Ovary (tissue), 9 donors: ENCODE data around the gene ASB15. TPM values are rescaled to one million over a fixed set of nuclear protein-coding genes. Genes with fewer than 3 reads are reported as not detected.

Experiments
- DNase-seq, 5 donors: peaks; one replicate each; pipeline ENCODE4 v3.0.0-alpha.2; 2019 to 2020
- H3K27ac ChIP-seq, 2 donors: fragments of 200-600 bp; one replicate each; pipeline versions ENCODE4 v1.5.1 to v1.8.0; 2019 to 2022
- H3K27me3 ChIP-seq: fragments of 200-600 bp; one replicate; pipeline ENCODE4 v1.8.0; 2022
- H3K36me3 ChIP-seq: fragments of 200-600 bp; sonication (generic); one replicate; pipeline ENCODE4 v1.5.1; 2019
- H3K4me1 ChIP-seq: one replicate; pipeline ENCODE4 v1.8.1; 2013; ENCODE audit warnings: mild to moderate bottlenecking, moderate library complexity; ENCODE audit not compliant: insufficient read depth
- H3K4me3 ChIP-seq: fragments of 200-600 bp; sonication (generic); one replicate; pipeline ENCODE4 v1.5.1; 2017
- H3K9me3 ChIP-seq, 2 donors: fragments of 200-600 bp in 1 of 2; sonication (generic) in 1 of 2; one replicate each; pipeline versions ENCODE4 v1.5.1 to v1.8.1; 2013 to 2019; ENCODE audit warnings: mild to moderate bottlenecking in 1 of 2, moderate library complexity in 1 of 2
- EP300 ChIP-seq: sonication (generic); formaldehyde crosslinking; IDR thresholded peaks from one replicate; pipeline ENCODE4 v1.6.1; 2017; ENCODE audit warnings: antibody characterized with exemption
- POLR2A ChIP-seq: fragments of 450-650 bp; IDR thresholded peaks from one replicate; pipeline ENCODE4 v1.6.1; 2017; ENCODE audit warnings: antibody characterized with exemption, mild to moderate bottlenecking, moderate library complexity
- WGBS, 3 donors: extraction: QIAGEN DNeasy Blood & Tissue Kit in 1 of 3; methylation state at CpG; one replicate each; pipeline versions ENCODE4 v1.1.5 to v1.1.7; 2013 to 2017; 5-methylcytosine and 5-hydroxymethylcytosine counted together
- intact Hi-C, 4 donors: fragments of 100-400 bp; cut with DNase I; formaldehyde crosslinking; loops; one replicate each; pipeline versions ENCODE4 v1.11.0 to v1.15.1; 2022 to 2023
- polyA plus RNA-seq, 2 donors: library from polyadenylated mRNA; stranded (reverse); fragments of 200-250 nt in 1 of 2; fragments of 350-450 nt in 1 of 2; fragmentation: Illumina TruSeq in 1 of 2; extraction: RNeasy Lipid Tissue Mini Kit (QIAGEN cat#74804) in 1 of 2; gene quantifications; one replicate each; pipeline ENCODE4 v1.2.3, GENCODE V29; 2013 to 2014
- total RNA-seq, 7 donors: library from RNA; depleted of rRNA in 2 of 7; stranded (reverse); fragments of >200 nt in 2 of 7; fragmentation: NEBNext Ultra II Directional in 3 of 7; extraction: Animal tissue kit (Norgen Biotek cat#: 25700) in 3 of 7; gene quantifications; one replicate each; pipeline versions ENCODE4 v1.1.0 to v1.2.4, GENCODE V29; 2016 to 2023
- TF ChIP-seq, protein P1 (sequence below), 3 donors: fragments of 450-650 bp in 2 of 3; fragments of 200-600 bp in 1 of 3; IDR thresholded peaks; one replicate each; pipeline versions ENCODE4 v1.5.1 to v1.8.0; 2016 to 2022; ENCODE audit warnings: antibody characterized with exemption in 3 of 3, mild to moderate bottlenecking in 1 of 3
- donor health status: DM: no; HTN: no; CAD: no; lungs with moderate emphysema.
- donor health status: DM: no; HTN: no; CAD: no.
- donor health status: Bipolar disorder and iron deficiency.
- donor health status: DM: yes; HTN: yes; CAD: no.
- donor health status: DM: no; HTN: no; CAD: no.
- donor health status: DM: yes; HTN: yes; CAD: no.

The ASB15 gene
- total and polyA plus RNA-seq, 9 donors, result not detected

DNA sequence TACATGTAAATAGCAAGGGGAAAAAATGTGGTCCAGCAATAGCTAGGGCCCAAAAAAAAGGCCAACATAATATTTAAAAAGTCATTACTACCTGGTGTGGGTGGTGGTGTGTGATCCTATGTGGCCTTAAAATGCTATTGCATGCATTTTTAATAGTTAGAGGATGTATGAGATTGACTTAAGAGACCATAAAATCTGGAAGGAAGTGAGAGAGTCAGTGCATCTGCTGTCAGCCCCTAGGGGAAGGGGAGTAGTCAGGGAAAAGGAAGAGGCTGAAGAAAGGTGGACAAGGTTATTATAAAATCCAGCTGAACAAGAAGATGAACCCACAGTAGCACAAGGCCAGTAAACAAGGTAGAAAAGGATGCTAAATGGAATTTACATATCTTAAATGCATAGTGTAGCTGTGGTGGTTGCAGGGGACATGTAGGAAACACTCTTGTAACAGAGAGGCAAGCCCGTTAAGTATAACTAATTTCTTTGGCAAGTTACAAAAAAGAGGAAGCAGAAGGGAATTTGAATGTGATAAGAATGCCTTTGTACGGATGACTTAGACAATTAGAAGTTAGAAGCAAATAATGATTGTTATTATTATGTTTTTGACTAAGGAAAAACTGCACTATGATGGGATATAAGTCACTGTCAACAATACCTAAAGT lies 32.1 kb upstream of the ASB15 start:
- no peaks in the 10 kb centered on the region for H3K4me1 ChIP-seq
- intact Hi-C loops, result no loop called here
- DNase-seq, result no peak
- WGBS, 3 donors, result 22 to 30% (median 26%) methylated on average over 2 of the region's 2 CpGs
- TF ChIP-seq EP300 (no peak), POLR2A (no peak)
- TF ChIP-seq, protein P1, sequence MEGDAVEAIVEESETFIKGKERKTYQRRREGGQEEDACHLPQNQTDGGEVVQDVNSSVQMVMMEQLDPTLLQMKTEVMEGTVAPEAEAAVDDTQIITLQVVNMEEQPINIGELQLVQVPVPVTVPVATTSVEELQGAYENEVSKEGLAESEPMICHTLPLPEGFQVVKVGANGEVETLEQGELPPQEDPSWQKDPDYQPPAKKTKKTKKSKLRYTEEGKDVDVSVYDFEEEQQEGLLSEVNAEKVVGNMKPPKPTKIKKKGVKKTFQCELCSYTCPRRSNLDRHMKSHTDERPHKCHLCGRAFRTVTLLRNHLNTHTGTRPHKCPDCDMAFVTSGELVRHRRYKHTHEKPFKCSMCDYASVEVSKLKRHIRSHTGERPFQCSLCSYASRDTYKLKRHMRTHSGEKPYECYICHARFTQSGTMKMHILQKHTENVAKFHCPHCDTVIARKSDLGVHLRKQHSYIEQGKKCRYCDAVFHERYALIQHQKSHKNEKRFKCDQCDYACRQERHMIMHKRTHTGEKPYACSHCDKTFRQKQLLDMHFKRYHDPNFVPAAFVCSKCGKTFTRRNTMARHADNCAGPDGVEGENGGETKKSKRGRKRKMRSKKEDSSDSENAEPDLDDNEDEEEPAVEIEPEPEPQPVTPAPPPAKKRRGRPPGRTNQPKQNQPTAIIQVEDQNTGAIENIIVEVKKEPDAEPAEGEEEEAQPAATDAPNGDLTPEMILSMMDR (IDR thresholded peaks at IDR 0.05), result no peak
- H3K9me3 ChIP-seq, result no peaks in the 10 kb centered on the region
- H3K27ac ChIP-seq, result no peak overlapping the region
- no peak overlapping the region for H3K4me3 ChIP-seq
- H3K27me3 ChIP-seq, result no peaks in the 10 kb centered on the region
- H3K36me3 ChIP-seq, result no peaks in the 10 kb centered on the region

DNA sequence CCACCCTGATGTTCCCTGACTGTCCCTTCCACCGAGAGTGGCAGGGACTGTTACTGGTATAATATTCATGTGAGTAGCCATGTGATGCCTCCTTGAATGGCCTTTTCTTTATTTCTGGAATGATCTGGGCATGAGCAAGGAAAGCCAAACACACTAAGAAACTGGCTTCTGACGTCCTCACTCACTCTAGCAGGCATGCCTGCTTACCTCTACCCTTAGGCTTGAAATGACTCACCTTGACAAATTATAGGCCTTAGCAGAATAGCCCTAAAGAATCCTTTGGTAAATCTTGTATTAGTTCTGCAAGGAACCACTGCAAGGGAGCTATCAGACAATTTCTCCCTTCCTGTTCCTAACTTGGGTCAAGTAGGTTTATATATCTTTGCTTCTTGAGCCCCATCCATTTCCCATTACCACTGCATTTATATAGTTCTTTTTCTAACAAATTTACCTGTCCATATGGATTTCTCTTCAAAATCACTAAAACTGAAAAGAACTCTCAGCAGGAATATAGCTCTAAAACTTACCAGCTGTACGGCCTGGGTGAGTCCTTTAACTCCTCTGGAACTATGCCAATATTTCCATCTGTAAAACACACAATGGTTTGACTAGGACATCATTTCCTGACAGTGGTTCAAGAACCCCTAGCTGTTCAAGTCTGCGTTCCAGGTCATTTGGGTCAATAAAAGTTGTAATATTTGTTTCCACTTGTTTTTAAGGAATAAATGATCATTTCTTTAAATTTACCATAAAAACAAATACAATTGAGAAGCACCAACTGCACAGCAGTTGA lies 31.0 kb upstream of the ASB15 start:
- TF ChIP-seq EP300 (no peak), POLR2A (no peak)
- TF ChIP-seq, protein P1 (IDR thresholded peaks at IDR 0.05), result no peak
- H3K27ac ChIP-seq, result no peak overlapping the region
- H3K4me3 ChIP-seq, result no peak overlapping the region
- intact Hi-C loops, result no loop called here
- H3K4me1 ChIP-seq, result no peaks in the 10 kb centered on the region
- H3K27me3 ChIP-seq, result no peaks in the 10 kb centered on the region
- WGBS, 3 donors, result 52 to 63% (median 58%) methylated on average over 4 of the region's 4 CpGs
- no peaks in the 10 kb centered on the region for H3K9me3 ChIP-seq
- H3K36me3 ChIP-seq, result no peaks in the 10 kb centered on the region
- DNase-seq, result no peak

DNA sequence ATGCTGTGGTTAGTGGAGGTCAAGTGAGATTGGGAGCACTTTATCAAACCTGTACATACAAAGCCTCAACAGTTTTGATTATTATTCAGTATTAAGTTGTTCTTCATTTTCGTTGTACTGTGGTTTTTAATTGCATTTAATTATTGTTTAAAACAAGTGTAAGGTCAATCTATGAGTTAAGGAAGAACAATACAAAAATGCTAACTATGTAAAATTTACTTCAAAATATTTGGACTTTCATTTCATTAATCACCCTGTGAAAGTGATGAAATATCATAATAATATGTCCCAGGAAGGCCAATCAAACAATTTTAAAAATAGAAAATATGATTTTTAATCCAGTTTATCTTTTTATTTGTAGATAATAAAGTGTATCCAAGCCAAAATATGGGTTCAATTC lies 30.4 kb upstream of the ASB15 start:
- TF ChIP-seq EP300, result no peak
- no peak for TF ChIP-seq POLR2A
- TF ChIP-seq, protein P1 (IDR thresholded peaks at IDR 0.05), result no peak
- Histone ChIP-seq H3K27ac (no peak overlapping the region), H3K4me1 (no peaks in the 10 kb centered on the region), H3K4me3 (no peak overlapping the region), H3K27me3 (no peaks in the 10 kb centered on the region), H3K9me3 (no peaks in the 10 kb centered on the region), H3K36me3 (no peaks in the 10 kb centered on the region)
- no peak for DNase-seq
- intact Hi-C loops, result no loop called here
- 7 to 43% (median 12%) methylated on average over 1 of the region's 1 CpG for WGBS, 3 donors

DNA sequence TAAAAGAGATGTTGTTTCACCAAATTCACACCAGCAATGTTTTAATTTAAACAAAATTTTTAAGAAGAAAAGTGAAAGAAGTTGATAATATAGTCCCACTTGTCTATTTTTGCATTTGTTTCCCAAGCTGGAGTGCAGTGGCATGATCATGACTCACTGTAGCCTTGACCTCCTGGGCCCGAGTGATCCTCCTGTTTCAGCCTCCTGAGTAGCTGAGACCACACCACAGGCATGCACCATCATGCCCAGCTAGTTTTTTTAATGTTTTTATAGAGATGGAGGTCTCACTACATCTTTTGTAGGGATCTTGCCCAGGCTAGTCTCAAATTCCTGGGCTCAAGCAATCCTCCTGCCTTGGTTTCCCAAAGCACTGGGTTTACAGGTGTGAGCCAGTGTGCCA lies 29.9 kb upstream of the ASB15 start:
- Histone ChIP-seq H3K27ac (no peak overlapping the region), H3K4me3 (no peak overlapping the region), H3K36me3 (no peaks in the 10 kb centered on the region), H3K27me3 (no peaks in the 10 kb centered on the region), H3K4me1 (no peaks in the 10 kb centered on the region), H3K9me3 (no peaks in the 10 kb centered on the region)
- intact Hi-C loops, result no loop called here
- DNase-seq, result no peak
- TF ChIP-seq EP300 (no peak), POLR2A (no peak)
- TF ChIP-seq, protein P1 (IDR thresholded peaks at IDR 0.05), result no peak
- 7 to 38% (median 27%) methylated on average over 1 of the region's 1 CpG for WGBS, 3 donors
